ENCODE data around the gene HOXC6.

- TF ChIP-seq CTCF (IDR thresholded peaks at IDR 0.05): peak; percentile 66
- TF ChIP-seq ZFX (IDR thresholded peaks at IDR 0.05; ENCODE audit: borderline replicate concordance): no peak
Measured at GRCh38 chr12:54021432-54022013, 6.7 kb upstream of the HOXC6 start.
